Nephron (organoid): Measurements from ENCODE around the gene BCL11A.

Source experiments
- H3K27ac Mint-ChIP-seq, 3 experiments: 2 replicates each; pipeline ENCODE4 v1.8.0; 2020; ENCODE audit warnings: mixed read lengths in 3 of 3, mild to moderate bottlenecking in 2 of 3, moderate library complexity in 1 of 3
- H3K27me3 Mint-ChIP-seq: 2 replicates; pipeline ENCODE4 v1.8.0; 2021; ENCODE audit warnings: low read depth, mild to moderate bottlenecking, moderate library complexity, mixed read lengths
- H3K36me3 Mint-ChIP-seq: 2 replicates; pipeline ENCODE4 v1.8.0; 2020; ENCODE audit warnings: low read depth, mixed read lengths
- H3K4me1 Mint-ChIP-seq: 2 replicates; pipeline ENCODE4 v1.8.0; 2020; ENCODE audit warnings: mixed read lengths
- H3K4me3 Mint-ChIP-seq, 3 experiments: 2 replicates each; pipeline ENCODE4 v1.8.0; 2020; ENCODE audit warnings: mild to moderate bottlenecking in 3 of 3, mixed read lengths in 3 of 3, moderate library complexity in 2 of 3
- H3K9me3 Mint-ChIP-seq: 2 replicates; pipeline ENCODE4 v1.8.0; 2020; ENCODE audit warnings: mixed read lengths
- CTCF ChIP-seq, 3 experiments: fragments of 200-600 bp; sonication (generic); IDR thresholded peaks; one replicate each; pipeline ENCODE4 v1.5.0; 2021; ENCODE audit warnings: antibody characterized with exemption in 3 of 3; ENCODE audit not compliant: unreplicated experiment in 3 of 3

BCL11A gene

GRCh38 chr2:60442608-60443007 is 110.8 kb downstream of the BCL11A start:
- TF ChIP-seq CTCF (IDR thresholded peaks at IDR 0.05; ENCODE audit: unreplicated experiment in 3 of 3), result no peak
- Mint-ChIP-seq H3K36me3 (no peaks in the 10 kb centered on the region), H3K4me1 (peaks cover 62% of the 10 kb centered on the region), H3K9me3 (no peaks in the 10 kb centered on the region), H3K27me3 (no peaks in the 10 kb centered on the region), H3K4me3 (no peak overlapping the region), H3K27ac (peak overlapping the region in 1 of 3 experiments; percentile 34)

- H3K4me3 Mint-ChIP-seq, result no peak overlapping the region
- H3K4me1 Mint-ChIP-seq, result peaks cover 62% of the 10 kb centered on the region
- no peak overlapping the region for H3K27ac Mint-ChIP-seq
- H3K9me3 Mint-ChIP-seq, result no peaks in the 10 kb centered on the region
- TF ChIP-seq CTCF (IDR thresholded peaks at IDR 0.05; ENCODE audit: unreplicated experiment in 3 of 3), result no peak
- H3K27me3 Mint-ChIP-seq, result no peaks in the 10 kb centered on the region
- H3K36me3 Mint-ChIP-seq, result no peaks in the 10 kb centered on the region
These were observed 111.7 kb downstream of the BCL11A start for GRCh38 chr2:60441800-60442199.

GRCh38 chr2:60440767-60441163 is 112.7 kb downstream of the BCL11A start:
- Mint-ChIP-seq H3K4me1 (peaks cover 57% of the 10 kb centered on the region), H3K9me3 (no peaks in the 10 kb centered on the region), H3K36me3 (no peaks in the 10 kb centered on the region), H3K4me3 (no peak overlapping the region), H3K27ac (no peak overlapping the region), H3K27me3 (no peaks in the 10 kb centered on the region)
- no peak for TF ChIP-seq CTCF (IDR thresholded peaks at IDR 0.05; ENCODE audit: unreplicated experiment in 3 of 3)

- peaks cover 58% of the 10 kb centered on the region for H3K4me1 Mint-ChIP-seq
- no peaks in the 10 kb centered on the region for H3K9me3 Mint-ChIP-seq
- H3K27ac Mint-ChIP-seq, result no peak overlapping the region
- no peak overlapping the region for H3K4me3 Mint-ChIP-seq
- no peaks in the 10 kb centered on the region for H3K27me3 Mint-ChIP-seq
- H3K36me3 Mint-ChIP-seq, result no peaks in the 10 kb centered on the region
- TF ChIP-seq CTCF (IDR thresholded peaks at IDR 0.05; ENCODE audit: unreplicated experiment in 3 of 3), result no peak
These were observed 113.2 kb downstream of the BCL11A start for GRCh38 chr2:60440079-60440766.

- Mint-ChIP-seq H3K36me3 (no peaks in the 10 kb centered on the region), H3K27me3 (no peaks in the 10 kb centered on the region), H3K9me3 (no peaks in the 10 kb centered on the region), H3K4me3 (no peak overlapping the region), H3K4me1 (peaks cover 62% of the 10 kb centered on the region), H3K27ac (no peak overlapping the region)
- TF ChIP-seq CTCF (IDR thresholded peaks at IDR 0.05; ENCODE audit: unreplicated experiment in 3 of 3), result peak; percentile 43 to 53 (median 44)
These were observed 114.1 kb downstream of the BCL11A start for GRCh38 chr2:60439219-60439974.
